ENCODE results near the gene INPPL1. TPM values are rescaled to one million over a fixed set of nuclear protein-coding genes. Genes with fewer than 3 reads are reported as not detected.

The INPPL1 gene
- total and polyA plus RNA-seq, 2 donors (not counting 3 experiments of a cell fraction or from before 2014, with no cell fraction given) = 125 to 184 TPM

GRCh38 chr11:72231396-72232259 is 7.1 kb downstream of the INPPL1 start:
- peaks cover 14 to 84% of the 10 kb centered on the region in 2 experiments for H3K36me3 ChIP-seq (ENCODE audit: control insufficient read depth in 2 of 2, extremely low read depth in 1 of 2, insufficient read depth in 2 of 2, low read length in 2 of 2)
- H3K4me1 ChIP-seq (ENCODE audit: control insufficient read depth, extremely low read depth, insufficient read depth, low read length) = no peaks in the 10 kb centered on the region
- TF ChIP-seq FOS (IDR thresholded peaks at IDR 0.05; ENCODE audit: borderline replicate concordance, insufficient read depth, low read length) (no peak), POLR2AphosphoS5 (IDR thresholded peaks at IDR 0.05; ENCODE audit: insufficient read depth, low read depth, low read length) (no peak), EZH2 (IDR thresholded peaks at IDR 0.05; ENCODE audit: borderline replicate concordance, low read depth, low read length, severe bottlenecking) (no peak), GATA2 (IDR thresholded peaks at IDR 0.05; ENCODE audit: insufficient read depth, insufficient read length, low read depth, low read length) (no peak), CTCF (IDR thresholded peaks at IDR 0.05; ENCODE audit: extremely low read depth in 1 of 2, insufficient read depth in 1 of 2, low read depth in 1 of 2, low read length in 2 of 2) (no peak)
- DNase-seq (ENCODE audit: low read depth, low spot score) = no peak
- ChIA-PET POLR2A (no interaction called here), CTCF (no interaction called here)
- FAIRE-seq = no peak
- no peak overlapping the region for H3K4me2 ChIP-seq (ENCODE audit: insufficient read depth, low read length)
- no peak overlapping the region for H3K9ac ChIP-seq (replicated peaks; ENCODE audit: extremely low read depth, insufficient read depth, low read length)
- no peaks in the 10 kb centered on the region for H4K20me1 ChIP-seq (replicated peaks; ENCODE audit: control insufficient read depth, extremely low read depth, insufficient read depth, low read length)
- intact Hi-C loops (cut with micrococcal nuclease) = no loop called here
- H3K4me3 ChIP-seq (replicated peaks in 1 of 3; ENCODE audit: insufficient read depth in 1 of 3, low read depth in 1 of 3, low read length in 3 of 3) = no peak overlapping the region
- dilution Hi-C loops (cut with MboI; ENCODE audit: extremely low pct_ligation_motif_present, low sequenced_read_pairs) = no loop called here
- H3K27ac ChIP-seq (ENCODE audit: insufficient read depth, low read depth, low read length) = no peak overlapping the region
- H2AFZ ChIP-seq (ENCODE audit: low read depth, low read length) = no peak overlapping the region
- peaks cover 1% of the 10 kb centered on the region for H3K79me2 ChIP-seq (ENCODE audit: control insufficient read depth, insufficient read depth, low read length)
- no peaks in the 10 kb centered on the region for H3K27me3 ChIP-seq (ENCODE audit: control insufficient read depth in 2 of 2, insufficient read depth in 2 of 2, low read length in 2 of 2)
- no peaks in the 10 kb centered on the region for H3K9me1 ChIP-seq (replicated peaks; ENCODE audit: control insufficient read depth, extremely low read depth, insufficient read depth, low read length)
- no TSS peak for BruUV-seq (replicated peaks)
- H3K9me3 ChIP-seq (replicated peaks; ENCODE audit: control insufficient read depth, insufficient read depth, low read length) = no peaks in the 10 kb centered on the region

All from endothelial cell of umbilical vein (primary cell).